Measurements from ENCODE around the gene ARHGEF11.
A peak's percentile ranks its signal among the peaks of the same experiment; 100 is the strongest.

DNA sequence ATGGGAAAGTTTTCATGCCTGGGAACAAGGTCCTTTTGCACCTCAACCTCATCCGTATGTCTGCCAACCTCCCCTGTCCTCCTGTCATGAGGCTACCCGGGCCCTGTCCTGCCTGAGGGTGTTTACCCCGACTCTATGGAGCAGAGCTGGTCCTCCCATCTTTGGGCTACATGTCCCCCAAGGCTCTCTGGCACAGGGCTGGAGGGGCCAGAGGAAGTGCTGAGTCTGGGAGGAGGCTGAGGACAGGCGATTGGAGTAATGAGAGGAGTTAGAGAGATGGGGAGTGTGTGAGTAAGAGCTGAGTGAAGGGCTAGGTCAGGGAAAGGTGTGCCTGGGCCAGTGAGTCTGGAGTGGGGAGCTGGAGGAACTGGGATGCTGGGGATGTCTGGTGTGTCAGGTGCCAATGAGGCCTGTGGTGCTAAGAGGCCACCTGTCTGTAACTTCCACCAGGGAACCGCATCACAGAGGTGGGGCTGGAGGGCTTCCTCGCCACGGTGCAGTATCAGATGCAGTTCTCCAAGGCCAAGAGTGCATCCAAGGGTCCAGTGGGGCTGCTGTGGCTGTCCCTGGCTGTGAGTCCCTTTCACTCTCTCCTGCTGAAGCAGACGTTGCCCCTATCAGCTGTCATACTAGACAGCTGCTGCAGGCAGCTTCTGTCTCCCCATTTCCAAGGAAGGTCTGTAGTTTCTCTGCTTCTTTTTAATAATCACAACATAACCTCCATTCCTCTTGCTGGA is 113.4 kb downstream of the ARHGEF11 start:
- TF ChIP-seq, protein P1, sequence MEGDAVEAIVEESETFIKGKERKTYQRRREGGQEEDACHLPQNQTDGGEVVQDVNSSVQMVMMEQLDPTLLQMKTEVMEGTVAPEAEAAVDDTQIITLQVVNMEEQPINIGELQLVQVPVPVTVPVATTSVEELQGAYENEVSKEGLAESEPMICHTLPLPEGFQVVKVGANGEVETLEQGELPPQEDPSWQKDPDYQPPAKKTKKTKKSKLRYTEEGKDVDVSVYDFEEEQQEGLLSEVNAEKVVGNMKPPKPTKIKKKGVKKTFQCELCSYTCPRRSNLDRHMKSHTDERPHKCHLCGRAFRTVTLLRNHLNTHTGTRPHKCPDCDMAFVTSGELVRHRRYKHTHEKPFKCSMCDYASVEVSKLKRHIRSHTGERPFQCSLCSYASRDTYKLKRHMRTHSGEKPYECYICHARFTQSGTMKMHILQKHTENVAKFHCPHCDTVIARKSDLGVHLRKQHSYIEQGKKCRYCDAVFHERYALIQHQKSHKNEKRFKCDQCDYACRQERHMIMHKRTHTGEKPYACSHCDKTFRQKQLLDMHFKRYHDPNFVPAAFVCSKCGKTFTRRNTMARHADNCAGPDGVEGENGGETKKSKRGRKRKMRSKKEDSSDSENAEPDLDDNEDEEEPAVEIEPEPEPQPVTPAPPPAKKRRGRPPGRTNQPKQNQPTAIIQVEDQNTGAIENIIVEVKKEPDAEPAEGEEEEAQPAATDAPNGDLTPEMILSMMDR (optimal IDR thresholded peaks at IDR 0.05 in 1 of 3, IDR thresholded peaks at IDR 0.05 in 1 of 3, conservative IDR thresholded peaks at IDR 0.05 in 1 of 3; ENCODE audit: extremely low read depth in 1 of 3, insufficient read depth in 2 of 3, low read length in 3 of 3), result no peak
- TF ChIP-seq EZH2 (IDR thresholded peaks at IDR 0.05; ENCODE audit: low read length), result peak; percentile 45
